K562 (cell line): Measurements from ENCODE around the gene HAAO.

Experiments used
- HLTF ChIP-seq: fragments of 450-650 bp; IDR thresholded peaks from 2 replicates; pipeline ENCODE4 v1.6.1; 2016
- KDM1A ChIP-seq, 2 experiments: fragments of 450-650 bp; IDR thresholded peaks; 2 replicates each; pipeline ENCODE4 v1.6.1; 2016; ENCODE audit warnings: mild to moderate bottlenecking in 2 of 2
- L3MBTL2 ChIP-seq: fragments of 450-650 bp; IDR thresholded peaks from 2 replicates; pipeline ENCODE4 v1.6.1; 2016; ENCODE audit warnings: mild to moderate bottlenecking, moderate library complexity
- POLR2AphosphoS5 ChIP-seq: IDR thresholded peaks from 2 replicates; pipeline ENCODE4 v1.6.1; 2011; ENCODE audit warnings: mild to moderate bottlenecking, low read depth, low read length, moderate library complexity; ENCODE audit not compliant: control insufficient read depth, insufficient read depth
- RBBP5 ChIP-seq: fragments of 200-600 bp; sonication (generic); IDR thresholded peaks from 2 replicates; pipeline ENCODE4 v1.6.1; 2012; ENCODE audit warnings: borderline replicate concordance, mild to moderate bottlenecking, low read length, control low read depth, inconsistent platforms; ENCODE audit not compliant: insufficient read depth, poor library complexity, severe bottlenecking
- RUNX1 ChIP-seq: sonication (generic); IDR thresholded peaks from 2 replicates; pipeline ENCODE4 v1.6.1; 2016; ENCODE audit warnings: antibody characterized with exemption, low read depth
- ZNF785 ChIP-seq: fragments of 250-450 bp; sonication (Bioruptor Pico); IDR thresholded peaks from 2 replicates; pipeline ENCODE4 v1.4.0; 2020; ENCODE audit warnings: mild to moderate bottlenecking
- TF ChIP-seq, protein P1 (sequence below), 3 experiments: IDR thresholded peaks in 2 of 3; conservative IDR thresholded peaks in 1 of 3; 2 replicates each; pipeline ENCODE4 v1.5.1; 2011 to 2012; ENCODE audit warnings: low read length in 3 of 3, mild to moderate bottlenecking in 3 of 3, control low read depth in 2 of 3, improper control_type of control experiment in 1 of 3, inconsistent platforms in 1 of 3, low read depth in 1 of 3, mixed read lengths in 1 of 3, moderate library complexity in 1 of 3; ENCODE audit not compliant: insufficient read depth in 2 of 3
- TF ChIP-seq, protein P2 (sequence below): sonication (generic); formaldehyde crosslinking; IDR thresholded peaks from 2 replicates; pipeline ENCODE4 v1.8.0; 2022; ENCODE audit warnings: missing genetic modification reagents, mild to moderate bottlenecking, moderate library complexity, borderline replicate concordance
- TF ChIP-seq, protein P3 (sequence below), 2 experiments: fragments of 450-650 bp; IDR thresholded peaks; 2 replicates each; pipeline ENCODE4 v1.6.1; 2016
- TF ChIP-seq, protein P4 (sequence below): fragments of 450-650 bp; formaldehyde crosslinking; IDR thresholded peaks from 2 replicates; pipeline ENCODE4 v1.4.0; 2022; ENCODE audit warnings: missing genetic modification characterization

DNA sequence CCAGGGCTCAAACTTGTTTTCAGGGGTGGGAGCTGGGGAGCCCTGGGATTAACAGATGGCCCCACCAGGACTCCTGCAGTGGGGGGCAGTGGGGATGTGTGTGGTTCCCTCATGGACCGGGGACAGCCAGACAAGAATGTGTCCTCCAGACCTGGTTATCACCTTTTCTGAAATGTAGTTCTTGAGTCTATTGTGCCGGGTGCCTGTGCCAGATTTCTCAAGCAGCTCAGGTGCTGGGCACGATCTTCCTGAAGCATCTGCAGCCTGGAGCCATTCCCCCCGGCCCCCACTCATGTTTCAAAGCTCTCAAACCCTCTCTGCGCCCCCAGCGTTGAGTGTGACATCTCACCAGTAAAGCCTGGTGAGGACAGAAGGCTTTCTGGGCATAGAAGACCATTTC, 48.4 kb upstream of the HAAO start:
- TF ChIP-seq KDM1A (IDR thresholded peaks at IDR 0.05) (no peak), L3MBTL2 (no peak), HLTF (no peak), RBBP5 (no peak), RUNX1 (no peak), POLR2AphosphoS5 (no peak), ZNF785 (no peak)
- TF ChIP-seq, protein P1, sequence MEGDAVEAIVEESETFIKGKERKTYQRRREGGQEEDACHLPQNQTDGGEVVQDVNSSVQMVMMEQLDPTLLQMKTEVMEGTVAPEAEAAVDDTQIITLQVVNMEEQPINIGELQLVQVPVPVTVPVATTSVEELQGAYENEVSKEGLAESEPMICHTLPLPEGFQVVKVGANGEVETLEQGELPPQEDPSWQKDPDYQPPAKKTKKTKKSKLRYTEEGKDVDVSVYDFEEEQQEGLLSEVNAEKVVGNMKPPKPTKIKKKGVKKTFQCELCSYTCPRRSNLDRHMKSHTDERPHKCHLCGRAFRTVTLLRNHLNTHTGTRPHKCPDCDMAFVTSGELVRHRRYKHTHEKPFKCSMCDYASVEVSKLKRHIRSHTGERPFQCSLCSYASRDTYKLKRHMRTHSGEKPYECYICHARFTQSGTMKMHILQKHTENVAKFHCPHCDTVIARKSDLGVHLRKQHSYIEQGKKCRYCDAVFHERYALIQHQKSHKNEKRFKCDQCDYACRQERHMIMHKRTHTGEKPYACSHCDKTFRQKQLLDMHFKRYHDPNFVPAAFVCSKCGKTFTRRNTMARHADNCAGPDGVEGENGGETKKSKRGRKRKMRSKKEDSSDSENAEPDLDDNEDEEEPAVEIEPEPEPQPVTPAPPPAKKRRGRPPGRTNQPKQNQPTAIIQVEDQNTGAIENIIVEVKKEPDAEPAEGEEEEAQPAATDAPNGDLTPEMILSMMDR (IDR thresholded peaks at IDR 0.05 in 2 of 3, conservative IDR thresholded peaks at IDR 0.05 in 1 of 3; ENCODE audit: insufficient read depth in 2 of 3, low read depth in 1 of 3, low read length in 3 of 3), result no peak
- TF ChIP-seq, protein P2, sequence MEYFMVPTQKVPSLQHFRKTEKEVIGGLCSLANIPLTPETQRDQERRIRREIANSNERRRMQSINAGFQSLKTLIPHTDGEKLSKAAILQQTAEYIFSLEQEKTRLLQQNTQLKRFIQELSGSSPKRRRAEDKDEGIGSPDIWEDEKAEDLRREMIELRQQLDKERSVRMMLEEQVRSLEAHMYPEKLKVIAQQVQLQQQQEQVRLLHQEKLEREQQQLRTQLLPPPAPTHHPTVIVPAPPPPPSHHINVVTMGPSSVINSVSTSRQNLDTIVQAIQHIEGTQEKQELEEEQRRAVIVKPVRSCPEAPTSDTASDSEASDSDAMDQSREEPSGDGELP (CRISPR knock-in tag), result no peak
- TF ChIP-seq, protein P3, sequence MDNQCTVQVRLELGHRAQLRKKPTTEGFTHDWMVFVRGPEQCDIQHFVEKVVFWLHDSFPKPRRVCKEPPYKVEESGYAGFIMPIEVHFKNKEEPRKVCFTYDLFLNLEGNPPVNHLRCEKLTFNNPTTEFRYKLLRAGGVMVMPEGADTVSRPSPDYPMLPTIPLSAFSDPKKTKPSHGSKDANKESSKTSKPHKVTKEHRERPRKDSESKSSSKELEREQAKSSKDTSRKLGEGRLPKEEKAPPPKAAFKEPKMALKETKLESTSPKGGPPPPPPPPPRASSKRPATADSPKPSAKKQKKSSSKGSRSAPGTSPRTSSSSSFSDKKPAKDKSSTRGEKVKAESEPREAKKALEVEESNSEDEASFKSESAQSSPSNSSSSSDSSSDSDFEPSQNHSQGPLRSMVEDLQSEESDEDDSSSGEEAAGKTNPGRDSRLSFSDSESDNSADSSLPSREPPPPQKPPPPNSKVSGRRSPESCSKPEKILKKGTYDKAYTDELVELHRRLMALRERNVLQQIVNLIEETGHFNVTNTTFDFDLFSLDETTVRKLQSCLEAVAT (IDR thresholded peaks at IDR 0.05), result no peak
- TF ChIP-seq, protein P4, sequence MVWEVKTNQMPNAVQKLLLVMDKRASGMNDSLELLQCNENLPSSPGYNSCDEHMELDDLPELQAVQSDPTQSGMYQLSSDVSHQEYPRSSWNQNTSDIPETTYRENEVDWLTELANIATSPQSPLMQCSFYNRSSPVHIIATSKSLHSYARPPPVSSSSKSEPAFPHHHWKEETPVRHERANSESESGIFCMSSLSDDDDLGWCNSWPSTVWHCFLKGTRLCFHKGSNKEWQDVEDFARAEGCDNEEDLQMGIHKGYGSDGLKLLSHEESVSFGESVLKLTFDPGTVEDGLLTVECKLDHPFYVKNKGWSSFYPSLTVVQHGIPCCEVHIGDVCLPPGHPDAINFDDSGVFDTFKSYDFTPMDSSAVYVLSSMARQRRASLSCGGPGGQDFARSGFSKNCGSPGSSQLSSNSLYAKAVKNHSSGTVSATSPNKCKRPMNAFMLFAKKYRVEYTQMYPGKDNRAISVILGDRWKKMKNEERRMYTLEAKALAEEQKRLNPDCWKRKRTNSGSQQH (CRISPR knock-in tag), result no peak
